ENCODE results near the gene CNTN1.
"Not testable (repeated sequence)": the region's sequence is repeated elsewhere in the genome, so short reads cannot be mapped to it uniquely, and the experiment has no call there.

CNTN1 gene

DNA sequence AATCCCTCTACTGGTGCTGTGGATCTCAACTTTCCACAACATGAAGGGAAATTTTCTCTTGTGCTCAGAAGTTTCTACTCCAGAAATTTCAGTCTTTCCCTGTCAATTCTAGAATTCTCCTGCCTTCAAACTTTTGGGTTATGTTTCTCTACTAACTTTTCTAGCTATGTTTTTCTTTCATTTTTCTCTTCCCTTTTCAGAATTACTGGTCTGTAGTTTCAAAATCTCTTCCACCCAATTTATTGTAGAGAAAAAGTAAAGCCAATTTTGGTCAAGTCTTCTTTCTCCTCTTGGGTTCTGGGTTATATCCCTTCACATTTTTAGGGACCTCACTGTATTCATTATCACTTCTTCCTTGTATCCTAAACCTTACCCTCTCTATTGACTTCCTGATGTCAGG lies 18.9 kb downstream of the CNTN1 start:
- no peak for FAIRE-seq

DNA sequence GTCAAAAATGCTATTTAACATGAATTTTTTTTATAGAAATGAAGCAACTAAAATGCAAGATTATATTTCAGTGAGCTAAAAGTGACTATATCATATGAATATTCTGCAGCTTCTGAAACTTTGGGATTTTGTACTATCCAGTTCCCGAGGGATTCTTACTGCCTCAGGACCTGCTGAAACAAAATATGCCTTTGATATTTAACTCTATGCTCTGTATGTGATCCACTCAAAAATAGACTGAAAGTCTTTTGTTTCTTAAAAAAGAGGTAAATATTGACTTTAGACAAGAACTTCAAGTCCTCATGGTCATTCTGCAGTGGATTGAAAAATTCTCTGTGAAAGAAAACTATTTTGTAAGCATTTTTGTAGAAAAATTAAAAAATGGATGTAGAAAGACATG lies 22.4 kb downstream of the CNTN1 start:
- no peak for FAIRE-seq

DNA sequence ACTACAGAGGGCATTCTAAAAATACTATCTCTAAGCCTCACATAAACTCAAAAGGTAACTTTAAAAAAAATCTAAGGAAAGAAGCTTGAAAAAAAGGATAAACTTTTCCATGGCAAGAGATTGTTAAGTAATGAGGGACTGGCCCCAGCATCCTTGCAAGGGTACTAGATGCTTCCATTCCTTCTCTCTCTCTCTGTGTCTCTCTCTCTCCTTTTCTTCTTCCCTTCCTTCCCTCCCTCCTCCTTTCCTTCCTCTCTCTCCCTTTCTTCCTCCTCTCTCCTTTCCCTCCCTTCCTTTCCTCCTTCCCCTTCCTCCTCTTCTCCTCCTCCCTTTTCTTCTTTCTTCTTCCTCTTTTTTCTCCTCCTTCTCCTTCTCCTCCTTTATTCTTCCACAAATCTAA lies 23.8 kb downstream of the CNTN1 start:
- FAIRE-seq: no peak

DNA sequence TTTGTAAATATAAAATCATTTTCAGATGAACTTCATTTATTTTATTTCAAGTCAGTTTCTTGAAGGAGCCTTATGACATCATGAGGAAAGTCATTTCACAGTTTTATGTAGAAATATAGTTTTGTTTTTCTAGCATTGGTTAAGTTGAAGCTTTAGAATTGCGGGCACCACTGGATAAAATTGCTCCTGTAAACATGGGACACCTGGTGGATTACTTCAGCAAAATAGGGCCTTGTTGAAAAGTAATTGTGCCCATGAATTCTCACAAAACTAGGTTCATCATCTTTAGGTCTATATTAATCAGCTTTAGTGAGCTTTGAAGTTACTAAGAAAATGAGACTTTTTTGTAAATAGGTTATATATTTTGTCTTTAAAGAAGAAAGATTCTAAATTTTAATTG lies 25.3 kb downstream of the CNTN1 start:
- no peak for FAIRE-seq

DNA sequence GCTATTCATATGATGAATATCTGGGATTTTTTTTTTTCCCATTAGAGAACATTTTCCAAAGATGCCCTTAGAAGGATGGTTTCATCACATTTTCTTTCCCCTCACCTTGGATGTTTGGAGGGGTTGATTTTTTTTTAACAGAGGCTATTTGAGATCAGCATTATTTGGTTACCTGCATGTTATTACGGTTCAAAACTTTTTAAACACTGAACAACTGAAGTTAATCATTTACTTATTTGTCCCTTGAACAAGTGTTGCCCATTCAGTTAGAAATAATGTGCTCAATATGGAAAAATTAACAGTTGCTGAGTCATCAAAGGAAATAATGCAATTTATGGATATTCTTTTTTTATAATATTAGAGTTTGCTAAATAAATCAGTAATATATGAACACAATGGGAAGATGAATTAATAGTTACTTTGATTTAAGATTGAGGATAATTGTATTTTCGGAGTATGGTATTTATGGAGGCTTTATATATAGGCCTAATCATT lies 26.7 kb downstream of the CNTN1 start:
- FAIRE-seq: no peak

DNA sequence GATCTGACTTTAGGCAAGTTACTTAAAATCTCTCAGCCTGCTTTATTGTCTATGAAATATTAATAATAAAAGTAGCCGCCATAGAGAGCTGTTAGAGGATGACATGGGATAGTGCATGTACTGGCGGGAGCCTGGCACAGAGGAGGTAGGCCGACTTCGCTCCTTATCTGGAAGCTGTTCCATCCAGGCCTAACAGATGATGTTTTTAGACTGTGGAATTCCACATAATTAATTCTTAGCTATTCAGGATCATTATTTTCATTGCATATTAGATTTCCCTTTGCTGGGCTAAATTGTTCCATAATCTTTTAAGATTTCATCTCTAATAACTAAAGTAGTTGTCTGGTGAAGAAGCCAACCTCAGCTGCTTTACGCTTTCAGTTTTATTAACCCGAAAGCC lies 30.8 kb downstream of the CNTN1 start:
- FAIRE-seq: no peak

DNA sequence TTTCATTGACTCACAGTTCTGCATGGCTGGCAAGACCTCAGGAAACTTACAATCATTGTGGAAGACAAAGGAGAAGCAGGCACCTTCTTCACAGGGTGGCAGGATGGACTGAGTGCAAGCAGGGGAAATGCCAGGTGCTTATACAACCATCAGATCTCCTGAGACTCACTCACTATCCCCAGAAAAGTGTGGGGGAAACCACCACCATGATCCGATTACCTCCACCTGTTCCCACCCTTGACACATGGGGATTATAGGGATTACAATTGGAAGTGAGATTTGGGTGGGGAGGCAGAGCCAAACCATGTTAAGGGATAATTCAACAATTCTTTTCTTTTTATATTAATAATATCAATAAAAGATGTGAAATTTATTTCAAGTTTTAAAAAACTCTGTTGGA lies 34.1 kb downstream of the CNTN1 start:
- FAIRE-seq: no peak

DNA sequence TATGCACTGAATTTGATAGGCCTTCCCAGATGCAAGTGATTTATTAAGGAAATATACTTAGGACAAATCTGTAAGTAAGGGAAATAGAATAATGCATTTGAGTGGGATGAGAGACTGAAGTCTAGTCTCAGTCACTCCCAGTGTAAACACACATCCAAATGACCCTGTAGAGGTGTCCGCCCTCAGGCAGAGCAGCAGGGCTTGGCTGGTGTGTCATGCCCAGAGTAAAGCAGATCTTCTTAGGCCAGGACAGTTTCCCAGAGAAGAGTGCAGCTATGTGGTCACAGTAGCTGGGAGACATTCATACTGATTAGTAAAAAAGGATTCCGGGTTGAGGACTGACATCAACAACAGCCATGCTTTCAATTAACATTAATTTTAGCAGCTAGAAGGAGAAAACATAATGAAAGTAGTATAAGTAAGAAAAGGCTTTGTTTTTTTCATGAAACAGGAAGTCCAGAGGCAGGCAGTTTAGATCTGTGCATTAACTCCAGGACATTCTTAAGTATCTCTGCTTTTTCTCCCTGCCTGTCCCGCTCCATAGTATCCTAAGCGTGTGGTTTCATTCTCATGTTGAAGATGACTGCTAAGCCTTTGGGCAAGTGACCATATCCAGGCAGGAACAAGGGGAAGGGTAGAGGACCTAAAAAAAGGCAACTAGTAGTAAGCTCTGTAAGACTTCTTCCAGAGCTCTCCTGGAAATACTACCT lies 35.7 kb downstream of the CNTN1 start:
- no peak for FAIRE-seq

DNA sequence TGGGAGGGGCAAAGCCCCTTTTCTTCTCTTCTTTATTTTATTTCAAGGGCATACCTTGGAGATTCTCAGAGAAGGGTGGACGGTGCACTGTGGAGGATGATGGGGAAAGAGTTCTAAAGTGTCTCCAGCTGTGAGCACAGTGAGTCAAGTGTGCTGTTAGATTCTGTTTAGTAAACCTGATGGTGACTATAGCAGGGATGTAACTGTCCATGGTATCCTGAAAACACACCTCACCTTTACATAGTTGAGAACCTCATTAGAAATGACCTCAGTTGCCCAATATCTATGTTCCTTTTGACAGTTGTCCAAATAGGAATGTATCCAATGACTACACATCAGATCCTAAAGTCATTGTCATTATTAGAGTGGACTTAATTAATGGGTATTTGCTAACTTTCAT lies 38.0 kb downstream of the CNTN1 start:
- FAIRE-seq: no peak

DNA sequence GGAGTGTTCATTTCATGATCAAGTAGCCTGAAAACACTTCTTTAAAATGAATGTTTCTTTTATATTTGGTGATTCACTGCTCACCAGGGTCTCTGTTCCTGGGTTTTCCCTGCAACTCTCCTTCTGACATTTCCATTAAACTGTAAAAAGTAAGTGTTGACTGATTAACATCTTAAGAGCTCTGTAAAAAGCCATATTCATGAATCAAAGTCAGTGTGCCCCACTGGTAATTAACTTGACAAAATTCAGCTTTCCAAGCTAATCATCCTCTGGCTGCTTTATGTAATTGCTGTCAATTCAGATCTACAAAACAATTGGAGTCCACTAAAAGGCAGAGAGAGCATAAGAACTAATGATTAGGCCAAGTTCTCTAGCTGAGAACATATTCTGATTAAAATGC lies 41.6 kb downstream of the CNTN1 start:
- FAIRE-seq: no peak

DNA sequence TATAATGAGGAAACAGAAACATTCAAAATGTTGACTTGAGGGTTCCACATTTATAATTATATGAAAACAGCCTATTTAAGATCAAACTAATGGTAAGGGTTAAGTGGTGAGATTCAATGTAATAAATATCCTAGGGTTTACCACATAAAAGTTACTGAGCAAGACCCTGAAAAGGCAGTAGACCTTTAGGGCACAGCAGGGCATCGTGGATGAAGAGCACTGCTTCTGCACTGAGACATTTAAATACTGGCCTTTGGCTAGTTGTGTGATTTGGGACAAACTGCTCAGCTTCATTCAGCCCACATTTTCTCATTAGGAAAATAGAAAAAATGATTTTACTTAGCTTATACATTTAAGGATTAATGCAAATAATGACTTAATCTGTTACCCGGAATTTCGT lies 42.0 kb downstream of the CNTN1 start:
- no peak for FAIRE-seq

DNA sequence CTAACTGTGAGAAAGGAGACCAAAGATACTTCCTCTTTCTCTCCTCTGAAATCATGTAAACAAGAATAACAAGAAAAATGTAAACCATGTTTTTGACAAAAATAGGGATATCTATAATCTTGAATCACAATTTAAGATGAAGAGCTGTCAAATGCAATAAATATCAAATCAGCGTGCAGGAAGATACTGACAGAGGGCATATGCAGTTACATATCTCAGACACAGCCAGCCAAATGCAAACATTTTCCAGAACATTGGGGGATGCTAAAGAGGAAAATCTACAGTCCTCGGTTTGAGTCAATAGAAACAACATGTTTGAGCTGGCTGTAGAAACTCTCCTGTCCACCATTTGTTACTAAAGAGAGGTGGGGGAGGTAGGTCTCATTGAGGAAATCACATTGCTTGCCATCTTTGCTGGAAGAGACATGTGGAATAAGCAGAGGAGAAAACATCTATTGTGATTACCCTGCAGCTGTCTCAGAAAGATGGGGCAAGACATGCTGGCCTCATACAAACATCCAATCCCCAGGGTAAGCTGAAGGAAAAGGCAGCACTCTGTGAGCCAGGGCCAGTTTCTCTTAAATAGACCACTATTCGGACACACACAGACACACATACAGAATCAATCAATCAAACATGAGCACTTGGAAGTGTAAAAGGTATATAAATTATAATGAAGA lies 43.5 kb downstream of the CNTN1 start:
- FAIRE-seq: no peak

DNA sequence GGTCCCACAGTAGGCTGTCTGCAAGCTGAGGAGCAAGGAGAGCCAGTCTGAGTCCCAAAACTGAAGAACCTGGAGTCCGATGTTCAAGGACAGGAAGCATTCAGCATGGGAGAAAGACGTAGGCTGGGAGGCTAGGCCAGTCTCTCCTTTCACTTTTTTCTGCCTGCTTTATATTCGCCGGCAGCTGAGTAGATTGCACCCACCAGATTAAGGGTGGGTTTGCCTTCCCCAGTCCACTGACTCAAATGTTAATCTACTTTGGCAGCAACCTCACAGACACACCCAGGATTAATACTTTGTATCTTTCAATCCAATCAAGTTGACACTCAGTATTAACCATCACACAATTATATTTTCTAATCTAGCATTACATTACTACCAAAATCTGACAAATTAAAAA lies 45.2 kb downstream of the CNTN1 start:
- FAIRE-seq: not testable (repeated sequence)

DNA sequence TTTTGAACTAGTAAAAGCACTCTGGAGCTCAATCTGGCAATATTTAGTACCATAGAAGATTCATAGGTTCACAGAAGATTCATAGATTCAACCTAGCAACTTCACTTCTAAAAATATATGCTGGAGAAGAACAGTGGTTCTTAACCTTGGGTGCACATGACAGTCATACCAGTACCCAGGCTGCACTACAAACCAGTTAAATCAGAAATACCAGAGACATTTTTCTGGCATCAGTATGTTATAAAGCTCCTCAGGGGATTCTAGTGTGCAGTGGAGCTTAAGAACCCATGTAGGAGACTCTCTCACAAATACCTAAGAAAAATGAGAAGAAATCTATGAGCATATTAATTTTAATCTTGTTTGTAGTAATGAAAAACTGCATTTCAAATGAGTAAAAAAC lies 46.6 kb downstream of the CNTN1 start:
- no peak for FAIRE-seq

DNA sequence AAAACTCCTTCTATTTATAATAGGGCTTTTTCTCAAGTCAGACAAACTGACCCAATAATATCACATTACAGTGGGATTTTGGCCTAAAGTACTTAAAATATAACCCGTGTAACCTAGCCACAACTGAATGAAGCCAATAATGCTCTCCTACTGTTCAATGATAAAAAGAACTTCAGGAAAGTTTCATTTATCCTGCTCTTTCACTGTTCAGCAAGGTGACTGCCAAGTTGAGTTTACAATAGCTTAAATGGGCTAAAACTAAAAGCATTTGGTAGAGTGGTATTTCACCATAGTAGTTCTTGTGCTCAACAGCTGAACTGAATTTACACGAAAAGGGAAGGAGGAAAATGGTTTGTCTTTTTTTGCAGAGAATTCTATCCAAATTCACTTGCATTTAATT lies 49.8 kb downstream of the CNTN1 start:
- no peak for FAIRE-seq

DNA sequence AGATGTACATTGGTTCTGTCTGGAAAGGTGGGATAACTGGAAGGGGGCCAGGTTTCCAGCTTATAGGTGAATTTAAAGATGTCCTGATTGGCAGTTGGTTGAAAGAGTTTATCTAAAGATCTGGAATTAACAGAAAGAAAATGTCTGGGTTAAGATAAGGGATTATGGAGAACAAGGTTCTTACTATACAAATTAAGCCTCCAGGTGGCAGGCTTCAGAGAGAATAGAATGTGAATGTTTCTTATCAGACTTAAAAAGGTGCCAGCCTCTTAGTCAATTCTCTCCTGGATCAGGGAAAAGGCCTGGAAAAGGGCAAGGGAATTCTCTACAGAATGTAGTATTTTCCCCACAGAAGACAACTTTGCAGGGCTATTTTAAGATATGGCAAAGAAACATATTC lies 53.1 kb downstream of the CNTN1 start:
- FAIRE-seq: no peak

DNA sequence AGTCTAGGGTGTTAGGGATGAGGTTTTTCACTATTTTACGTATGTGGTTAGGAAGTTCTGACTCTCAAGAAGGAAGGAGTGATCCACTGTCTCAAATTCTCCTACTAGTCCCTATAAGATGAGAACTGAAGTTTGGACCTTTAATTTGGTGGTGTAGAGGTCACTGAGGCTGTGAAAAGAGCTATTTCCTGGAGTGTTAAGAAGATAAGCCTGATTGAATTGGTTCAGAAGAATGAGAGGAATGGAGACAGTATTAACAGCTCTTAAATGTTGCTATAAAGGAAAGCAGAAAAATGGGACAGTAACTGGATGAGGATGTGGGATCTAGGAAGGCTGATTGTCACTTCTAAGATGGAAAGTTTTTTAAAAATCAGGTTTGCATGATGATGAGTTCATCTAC lies 57.6 kb downstream of the CNTN1 start:
- FAIRE-seq: no peak

DNA sequence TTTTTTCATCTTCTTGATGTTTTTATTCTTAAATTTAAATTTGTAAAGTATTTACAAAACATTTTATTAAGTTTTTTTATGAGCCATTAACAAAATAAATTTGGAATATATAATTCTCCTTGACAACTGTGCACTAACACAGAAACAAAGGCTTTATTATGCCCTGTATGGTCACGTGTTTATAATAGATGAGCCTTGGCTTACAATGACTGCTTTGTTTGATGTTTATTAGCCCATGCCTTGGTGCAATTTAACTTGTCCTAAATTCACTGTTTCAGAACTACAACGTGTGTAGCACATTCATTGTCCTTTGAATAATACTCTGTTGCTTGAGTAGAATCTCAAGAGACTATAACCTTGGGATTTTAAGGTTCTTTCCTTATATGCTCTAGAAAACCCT lies 59.8 kb downstream of the CNTN1 start:
- FAIRE-seq: peak; percentile 32

DNA sequence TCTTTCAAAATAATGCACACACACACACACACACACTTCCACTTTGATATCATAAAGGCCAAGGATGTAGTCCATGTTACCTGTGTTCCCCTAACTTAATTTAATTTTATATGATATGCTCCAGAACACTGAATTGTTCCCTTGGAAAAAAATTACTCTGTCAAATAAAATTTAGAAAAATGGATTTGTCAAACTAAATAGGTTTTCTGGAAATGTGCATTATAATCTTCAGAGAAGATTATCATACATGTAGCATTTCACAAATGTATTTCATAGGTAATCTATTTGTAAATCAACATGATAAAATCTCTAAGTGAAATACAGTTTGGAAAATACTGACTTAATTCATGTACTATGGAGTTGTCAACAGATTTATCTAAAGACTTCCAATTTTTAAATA lies 68.6 kb downstream of the CNTN1 start:
- no peak for FAIRE-seq

DNA sequence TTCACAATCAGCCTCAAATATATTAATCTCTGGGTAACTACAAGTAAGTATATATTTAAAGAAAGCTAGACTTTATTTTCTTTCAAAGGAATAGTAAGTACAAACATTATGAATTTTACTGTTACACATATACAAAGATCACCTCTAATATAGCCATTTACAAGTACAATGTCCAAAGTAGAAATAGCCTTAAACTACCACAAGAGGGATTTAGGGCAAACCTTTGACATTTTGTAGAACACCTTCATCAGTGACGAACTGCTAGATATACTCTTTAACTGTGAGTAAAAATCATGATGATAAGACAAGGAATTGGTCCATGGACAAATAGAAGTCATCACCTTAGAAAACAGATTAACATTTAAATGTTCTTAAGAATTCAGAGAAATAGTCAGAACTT lies 69.8 kb downstream of the CNTN1 start:
- FAIRE-seq: no peak

DNA sequence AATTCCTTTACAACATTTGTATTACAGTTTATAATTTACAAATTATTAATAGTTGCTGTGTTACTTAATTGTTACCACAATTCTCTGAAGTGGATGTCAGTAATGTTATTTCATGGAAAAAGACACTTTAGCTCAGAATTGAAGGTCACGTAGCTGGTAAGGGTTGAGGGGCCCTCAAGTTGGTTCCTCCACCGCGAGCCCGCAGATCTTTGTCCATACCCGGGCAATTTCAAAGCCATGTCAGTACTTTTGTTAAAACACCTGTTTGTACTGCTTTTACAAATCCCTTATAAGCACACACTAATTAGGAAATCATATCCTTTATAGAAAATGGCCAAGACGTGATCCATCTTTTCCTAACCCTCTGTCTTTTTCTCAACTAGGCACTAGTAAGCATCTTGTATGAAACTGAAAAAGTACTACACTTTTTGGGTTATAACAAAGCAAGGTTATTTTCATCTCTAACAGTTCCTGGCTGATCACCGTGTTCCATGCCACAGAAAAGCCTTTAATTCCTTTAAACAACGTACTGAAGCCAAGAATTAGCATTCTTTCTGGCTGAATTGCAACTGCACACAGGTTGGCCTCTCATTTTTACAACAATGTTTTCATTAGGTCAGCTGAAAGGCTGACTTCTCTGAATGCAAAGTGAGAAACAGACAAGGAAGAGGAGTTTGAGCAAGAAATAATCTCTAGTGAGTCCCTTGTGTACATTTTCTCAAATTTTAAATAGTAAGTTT lies 76.1 kb downstream of the CNTN1 start:
- no peak for FAIRE-seq

DNA sequence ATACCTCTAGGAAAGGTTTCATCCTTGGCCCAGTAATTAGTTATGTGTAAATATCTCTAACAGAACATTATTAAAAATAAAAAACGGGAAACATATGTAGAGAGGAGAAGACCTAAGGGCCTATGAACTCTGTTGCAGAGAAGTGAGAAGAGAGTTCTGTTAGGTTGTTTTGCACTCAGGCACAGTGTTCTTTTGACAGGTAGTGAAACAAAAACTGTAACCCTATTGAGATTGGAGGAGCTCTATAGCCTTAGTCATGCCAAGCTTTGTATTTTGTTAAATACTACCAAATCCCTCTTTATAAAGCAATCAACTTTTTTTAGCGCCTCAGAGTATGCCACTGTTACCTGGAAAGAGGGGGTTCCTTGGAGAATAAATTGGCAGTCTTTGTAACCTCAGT lies 77.6 kb downstream of the CNTN1 start:
- no peak for FAIRE-seq

DNA sequence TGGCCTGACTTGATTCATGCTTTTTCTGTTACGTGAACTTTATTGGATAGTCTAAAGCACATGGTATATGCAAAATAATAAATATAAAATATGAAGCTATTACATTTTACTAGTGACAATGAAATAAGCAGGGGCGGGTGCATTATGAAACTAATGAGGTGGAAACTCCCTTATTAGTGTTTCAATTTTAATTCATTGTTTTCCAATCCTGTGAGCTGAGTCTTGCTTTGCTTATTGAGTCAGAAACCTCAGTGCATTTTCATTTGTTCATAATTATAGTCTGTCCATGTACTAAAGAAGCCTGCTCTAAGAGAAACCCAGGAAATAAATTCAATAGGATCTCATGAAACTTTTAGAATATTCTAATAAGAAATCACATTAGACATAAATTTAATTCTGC lies 78.5 kb downstream of the CNTN1 start:
- FAIRE-seq: no peak

DNA sequence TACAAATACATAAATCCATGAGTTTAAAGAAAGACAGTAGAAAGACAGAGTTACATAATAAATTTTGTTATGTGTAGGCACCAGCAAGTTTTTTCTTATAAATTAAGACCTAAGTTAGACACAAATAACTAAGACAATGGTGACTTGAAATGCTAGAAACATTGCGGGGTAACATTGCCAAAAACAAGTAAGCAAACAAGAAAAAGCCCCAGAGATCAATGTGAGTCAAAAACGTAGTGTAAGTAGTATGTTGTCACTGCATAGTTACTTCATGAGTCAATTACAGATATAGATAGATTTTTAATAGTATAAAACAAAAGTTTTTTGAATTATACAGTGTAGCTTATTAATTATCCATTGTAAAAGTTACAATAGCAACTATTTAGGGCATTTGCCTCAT lies 83.4 kb downstream of the CNTN1 start:
- FAIRE-seq: no peak
